ENCODE measurements around the gene CYTH1.
A peak's percentile ranks its signal among the peaks of the same experiment; 100 is the strongest.

CYTH1 gene

DNA sequence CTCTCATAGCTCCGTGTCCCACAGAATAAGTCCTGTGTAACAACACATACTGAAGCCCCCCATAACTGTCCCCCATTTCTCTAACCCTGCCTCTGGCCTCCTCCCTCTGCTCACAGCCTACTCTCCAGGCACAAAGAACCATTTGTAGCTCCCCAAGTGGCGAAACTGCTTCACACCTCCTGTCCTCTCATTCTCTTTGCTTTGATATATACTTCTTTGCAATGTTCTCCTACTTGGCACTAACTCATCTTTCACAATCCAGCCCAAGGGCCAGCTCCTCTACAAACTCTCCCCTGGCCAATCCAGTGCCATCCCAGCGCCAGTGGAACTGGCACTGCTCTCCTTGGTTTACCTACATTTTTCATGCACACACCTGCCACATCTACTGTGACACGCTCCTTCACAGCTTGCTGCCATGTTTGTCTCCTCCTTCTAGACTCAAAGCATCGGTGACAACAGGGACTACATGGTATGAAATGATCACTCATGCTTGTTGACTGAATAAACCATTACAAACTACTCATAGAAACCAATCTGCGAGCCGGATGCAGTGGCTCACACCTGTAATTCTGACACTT lies 12.8 kb downstream of the CYTH1 start (continued):
- TF ChIP-seq, protein P1, sequence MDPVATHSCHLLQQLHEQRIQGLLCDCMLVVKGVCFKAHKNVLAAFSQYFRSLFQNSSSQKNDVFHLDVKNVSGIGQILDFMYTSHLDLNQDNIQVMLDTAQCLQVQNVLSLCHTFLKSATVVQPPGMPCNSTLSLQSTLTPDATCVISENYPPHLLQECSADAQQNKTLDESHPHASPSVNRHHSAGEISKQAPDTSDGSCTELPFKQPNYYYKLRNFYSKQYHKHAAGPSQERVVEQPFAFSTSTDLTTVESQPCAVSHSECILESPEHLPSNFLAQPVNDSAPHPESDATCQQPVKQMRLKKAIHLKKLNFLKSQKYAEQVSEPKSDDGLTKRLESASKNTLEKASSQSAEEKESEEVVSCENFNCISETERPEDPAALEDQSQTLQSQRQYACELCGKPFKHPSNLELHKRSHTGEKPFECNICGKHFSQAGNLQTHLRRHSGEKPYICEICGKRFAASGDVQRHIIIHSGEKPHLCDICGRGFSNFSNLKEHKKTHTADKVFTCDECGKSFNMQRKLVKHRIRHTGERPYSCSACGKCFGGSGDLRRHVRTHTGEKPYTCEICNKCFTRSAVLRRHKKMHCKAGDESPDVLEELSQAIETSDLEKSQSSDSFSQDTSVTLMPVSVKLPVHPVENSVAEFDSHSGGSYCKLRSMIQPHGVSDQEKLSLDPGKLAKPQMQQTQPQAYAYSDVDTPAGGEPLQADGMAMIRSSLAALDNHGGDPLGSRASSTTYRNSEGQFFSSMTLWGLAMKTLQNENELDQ (tag by site-specific recombination; IDR thresholded peaks at IDR 0.05; ENCODE audit: low read depth): no peak
- TF ChIP-seq ZNF610 (tag by site-specific recombination; IDR thresholded peaks at IDR 0.05; ENCODE audit: borderline replicate concordance): no peak
- no peak for TF ChIP-seq EGR2 (tag by site-specific recombination; IDR thresholded peaks at IDR 0.05; ENCODE audit: low read depth)
- TF ChIP-seq ZNF311 (tag by site-specific recombination; IDR thresholded peaks at IDR 0.05; ENCODE audit: borderline replicate concordance): no peak
- no peak for TF ChIP-seq ZNF354C (tag by site-specific recombination; IDR thresholded peaks at IDR 0.05; ENCODE audit: borderline replicate concordance, low read depth)
- no peak for TF ChIP-seq ZNF169 (tag by site-specific recombination; IDR thresholded peaks at IDR 0.05)

DNA sequence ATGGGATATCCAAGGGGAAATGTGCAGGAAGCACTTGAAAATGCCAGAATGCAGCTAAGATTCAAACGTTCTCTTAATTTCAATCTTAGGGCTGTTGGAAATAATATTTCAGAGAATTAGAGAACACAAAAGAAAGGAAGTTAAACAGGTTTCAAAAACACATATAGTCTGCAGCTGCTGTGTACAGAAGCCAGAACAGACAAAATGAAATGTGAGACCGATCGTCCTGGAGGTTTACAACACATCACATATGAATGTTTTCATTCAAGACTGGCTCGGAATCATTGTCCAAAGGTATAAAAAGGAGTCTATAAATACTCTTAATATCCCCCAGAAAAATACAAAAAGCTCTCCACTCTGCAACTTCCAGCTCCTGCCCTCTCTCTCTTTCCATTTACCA lies 14.3 kb downstream of the CYTH1 start:
- CTCF ChIA-PET: interaction anchor here (0.8 kb wide), 1 partner anchor 13 kb away, joined by 3 read pairs; no protein-coding TSS in a partner anchor
- Histone ChIP-seq H3K9me3 (ENCODE audit: control insufficient read depth, insufficient read depth, low read depth, low read length) (no peaks in the 10 kb centered on the region), H3K4me1 (ENCODE audit: control insufficient read depth, insufficient read depth, low read length) (peaks cover 8% of the 10 kb centered on the region), H3K4me3 (ENCODE audit: low read depth, low read length) (no peak overlapping the region), H3K27ac (ENCODE audit: extremely low read depth, low read depth, low read length) (no peak overlapping the region), H3K36me3 (ENCODE audit: control insufficient read depth in 2 of 2, insufficient read depth in 1 of 2, low read length in 2 of 2) (no peaks in the 10 kb centered on the region)
- POLR2A ChIA-PET: no interaction called here
- TF ChIP-seq ZNF555 (tag by site-specific recombination; conservative IDR thresholded peaks at IDR 0.05) (no peak), ZNF600 (tag by site-specific recombination; IDR thresholded peaks at IDR 0.05) (peak; percentile 85)

DNA sequence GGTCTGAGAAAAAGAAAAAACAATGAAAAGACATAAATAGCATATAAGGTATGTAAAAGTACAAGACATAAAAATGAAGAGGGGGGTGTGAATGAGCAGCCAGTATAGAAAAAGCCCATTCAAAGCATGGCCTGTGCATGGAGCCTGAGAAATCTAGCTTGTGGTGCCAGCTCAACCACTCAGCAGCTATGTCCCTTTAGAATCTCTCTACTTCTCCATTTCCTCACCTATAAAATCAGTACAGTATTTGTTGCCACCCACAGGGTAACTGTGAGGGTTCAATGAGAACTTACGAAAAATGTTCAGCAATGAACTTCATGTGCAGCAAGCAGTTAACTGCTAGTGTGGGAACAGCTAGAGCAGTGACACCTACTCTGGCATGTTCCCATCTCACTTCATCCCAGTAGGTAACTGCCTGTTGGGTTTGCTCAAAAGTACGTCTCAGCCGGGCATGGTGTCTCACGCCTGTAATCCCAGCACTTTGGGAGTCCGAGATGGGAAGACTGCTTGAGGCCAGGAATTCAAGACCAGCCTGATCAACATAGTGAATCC lies 15.3 kb downstream of the CYTH1 start:
- TF ChIP-seq ZNF366 (tag by site-specific recombination; conservative IDR thresholded peaks at IDR 0.05) (no peak), ZNF132 (tag by site-specific recombination; IDR thresholded peaks at IDR 0.05; ENCODE audit: borderline replicate concordance) (no peak), ZBTB7A (tag by site-specific recombination; IDR thresholded peaks at IDR 0.05; ENCODE audit: low read depth) (no peak), KLF8 (tag by site-specific recombination; IDR thresholded peaks at IDR 0.05) (no peak)
- TF ChIP-seq, protein P2, sequence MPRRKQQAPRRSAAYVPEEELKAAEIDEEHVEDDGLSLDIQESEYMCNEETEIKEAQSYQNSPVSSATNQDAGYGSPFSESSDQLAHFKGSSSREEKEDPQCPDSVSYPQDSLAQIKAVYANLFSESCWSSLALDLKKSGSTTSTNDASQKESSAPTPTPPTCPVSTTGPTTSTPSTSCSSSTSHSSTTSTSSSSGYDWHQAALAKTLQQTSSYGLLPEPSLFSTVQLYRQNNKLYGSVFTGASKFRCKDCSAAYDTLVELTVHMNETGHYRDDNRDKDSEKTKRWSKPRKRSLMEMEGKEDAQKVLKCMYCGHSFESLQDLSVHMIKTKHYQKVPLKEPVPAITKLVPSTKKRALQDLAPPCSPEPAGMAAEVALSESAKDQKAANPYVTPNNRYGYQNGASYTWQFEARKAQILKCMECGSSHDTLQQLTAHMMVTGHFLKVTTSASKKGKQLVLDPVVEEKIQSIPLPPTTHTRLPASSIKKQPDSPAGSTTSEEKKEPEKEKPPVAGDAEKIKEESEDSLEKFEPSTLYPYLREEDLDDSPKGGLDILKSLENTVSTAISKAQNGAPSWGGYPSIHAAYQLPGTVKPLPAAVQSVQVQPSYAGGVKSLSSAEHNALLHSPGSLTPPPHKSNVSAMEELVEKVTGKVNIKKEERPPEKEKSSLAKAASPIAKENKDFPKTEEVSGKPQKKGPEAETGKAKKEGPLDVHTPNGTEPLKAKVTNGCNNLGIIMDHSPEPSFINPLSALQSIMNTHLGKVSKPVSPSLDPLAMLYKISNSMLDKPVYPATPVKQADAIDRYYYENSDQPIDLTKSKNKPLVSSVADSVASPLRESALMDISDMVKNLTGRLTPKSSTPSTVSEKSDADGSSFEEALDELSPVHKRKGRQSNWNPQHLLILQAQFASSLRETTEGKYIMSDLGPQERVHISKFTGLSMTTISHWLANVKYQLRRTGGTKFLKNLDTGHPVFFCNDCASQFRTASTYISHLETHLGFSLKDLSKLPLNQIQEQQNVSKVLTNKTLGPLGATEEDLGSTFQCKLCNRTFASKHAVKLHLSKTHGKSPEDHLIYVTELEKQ (tag by site-specific recombination; IDR thresholded peaks at IDR 0.05; ENCODE audit: borderline replicate concordance): no peak
- TF ChIP-seq, protein P3, sequence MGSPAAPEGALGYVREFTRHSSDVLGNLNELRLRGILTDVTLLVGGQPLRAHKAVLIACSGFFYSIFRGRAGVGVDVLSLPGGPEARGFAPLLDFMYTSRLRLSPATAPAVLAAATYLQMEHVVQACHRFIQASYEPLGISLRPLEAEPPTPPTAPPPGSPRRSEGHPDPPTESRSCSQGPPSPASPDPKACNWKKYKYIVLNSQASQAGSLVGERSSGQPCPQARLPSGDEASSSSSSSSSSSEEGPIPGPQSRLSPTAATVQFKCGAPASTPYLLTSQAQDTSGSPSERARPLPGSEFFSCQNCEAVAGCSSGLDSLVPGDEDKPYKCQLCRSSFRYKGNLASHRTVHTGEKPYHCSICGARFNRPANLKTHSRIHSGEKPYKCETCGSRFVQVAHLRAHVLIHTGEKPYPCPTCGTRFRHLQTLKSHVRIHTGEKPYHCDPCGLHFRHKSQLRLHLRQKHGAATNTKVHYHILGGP (tag by site-specific recombination; IDR thresholded peaks at IDR 0.05): no peak

More for the DNA sequence above, 15.3 kb downstream of the CYTH1 start:
- Histone ChIP-seq H3K27ac (ENCODE audit: extremely low read depth, low read depth, low read length) (no peak overlapping the region), H3K36me3 (ENCODE audit: control insufficient read depth in 2 of 2, insufficient read depth in 1 of 2, low read length in 2 of 2) (no peaks in the 10 kb centered on the region), H3K4me1 (ENCODE audit: control insufficient read depth, insufficient read depth, low read length) (peaks cover 12% of the 10 kb centered on the region), H3K4me3 (ENCODE audit: low read depth, low read length) (no peak overlapping the region), H3K9me3 (ENCODE audit: control insufficient read depth, insufficient read depth, low read depth, low read length) (no peaks in the 10 kb centered on the region)
- ChIA-PET CTCF (no interaction called here), POLR2A (interaction anchor here (0.6 kb wide), 1 partner anchor 20 kb away, joined by 4 read pairs; no protein-coding TSS in a partner anchor)

All from HEK293 (cell line).